Measurements from ENCODE around the gene PNMA6F.
"Not testable (repeated sequence)": the region's sequence is repeated elsewhere in the genome, so short reads cannot be mapped to it uniquely, and the experiment has no call there.

The PNMA6F gene

DNA sequence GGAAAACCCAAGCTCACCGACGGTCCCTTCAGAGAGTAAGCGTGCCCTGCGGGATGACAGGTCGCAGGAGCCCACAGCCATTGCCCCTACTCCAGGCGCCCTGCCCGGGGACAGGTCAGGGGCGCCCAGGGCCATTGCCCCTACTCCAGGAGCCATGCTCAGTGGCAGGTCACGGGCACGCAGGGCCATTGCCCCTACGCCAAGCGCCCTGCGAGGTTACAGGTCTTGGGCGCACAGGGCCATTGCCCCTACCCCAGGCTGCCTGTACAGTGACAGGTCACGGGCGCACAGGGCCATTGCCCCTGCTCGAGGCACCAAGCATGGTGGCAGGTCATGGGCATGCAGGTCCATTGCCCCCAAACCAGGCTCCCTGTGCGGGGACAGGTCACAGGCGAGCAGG lies 49.5 kb downstream of the PNMA6F start:
- in situ Hi-C loops (cut with HindIII; ENCODE audit: low pct_ligation_motif_present, low pct_unique_long_range_greater_than_20kb, low sequenced_read_pairs); DNase-seq: not testable (repeated sequence)

All from ACHN (cell line).